GM18526 (cell line): Measurements from ENCODE around the gene PPT1.

Experiments
- POLR2A ChIP-seq: IDR thresholded peaks from 3 replicates; pipeline ENCODE4 v1.6.1; 2011; ENCODE audit not compliant: insufficient read length; ENCODE audit errors: extremely low read depth

The PPT1 gene

DNA sequence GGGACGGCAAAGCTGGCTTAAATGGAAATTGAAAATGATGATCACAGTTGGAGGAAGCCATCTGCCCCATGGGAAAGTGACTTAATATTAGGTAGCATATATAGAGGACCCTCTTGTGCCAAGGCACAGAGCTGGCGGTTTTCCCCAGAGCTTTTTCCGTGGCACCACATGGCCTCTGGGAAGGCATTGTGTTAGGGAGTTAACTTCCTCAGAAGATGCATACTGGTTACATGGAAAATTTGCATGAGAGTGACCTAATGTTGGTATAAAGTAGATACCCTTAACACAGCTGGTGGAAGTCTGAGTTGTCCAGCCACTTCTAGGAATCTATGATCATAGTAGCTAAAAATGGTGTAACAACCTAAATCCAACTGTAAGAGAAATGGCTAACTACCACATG, 29.2 kb downstream of the PPT1 start:
- TF ChIP-seq POLR2A: no peak

DNA sequence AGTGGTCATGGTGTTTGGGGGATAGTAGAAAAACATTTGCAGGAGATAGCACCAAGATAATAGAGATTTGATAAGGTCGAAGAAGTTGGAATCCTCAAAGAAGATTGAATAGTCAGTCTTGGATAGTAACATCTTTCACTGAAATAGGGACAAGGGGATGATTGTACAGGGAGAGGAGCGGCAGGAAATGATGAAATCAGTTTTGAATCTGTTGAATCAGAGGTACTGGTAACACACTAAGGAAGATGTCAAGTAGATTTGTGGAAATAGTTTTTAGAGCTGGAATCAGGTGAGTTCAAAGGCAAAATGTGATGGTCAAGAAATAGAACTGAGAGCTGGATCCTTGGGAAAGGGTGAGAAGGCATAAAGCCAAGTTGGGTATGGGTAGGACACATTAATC, 30.0 kb downstream of the PPT1 start:
- no peak for TF ChIP-seq POLR2A

DNA sequence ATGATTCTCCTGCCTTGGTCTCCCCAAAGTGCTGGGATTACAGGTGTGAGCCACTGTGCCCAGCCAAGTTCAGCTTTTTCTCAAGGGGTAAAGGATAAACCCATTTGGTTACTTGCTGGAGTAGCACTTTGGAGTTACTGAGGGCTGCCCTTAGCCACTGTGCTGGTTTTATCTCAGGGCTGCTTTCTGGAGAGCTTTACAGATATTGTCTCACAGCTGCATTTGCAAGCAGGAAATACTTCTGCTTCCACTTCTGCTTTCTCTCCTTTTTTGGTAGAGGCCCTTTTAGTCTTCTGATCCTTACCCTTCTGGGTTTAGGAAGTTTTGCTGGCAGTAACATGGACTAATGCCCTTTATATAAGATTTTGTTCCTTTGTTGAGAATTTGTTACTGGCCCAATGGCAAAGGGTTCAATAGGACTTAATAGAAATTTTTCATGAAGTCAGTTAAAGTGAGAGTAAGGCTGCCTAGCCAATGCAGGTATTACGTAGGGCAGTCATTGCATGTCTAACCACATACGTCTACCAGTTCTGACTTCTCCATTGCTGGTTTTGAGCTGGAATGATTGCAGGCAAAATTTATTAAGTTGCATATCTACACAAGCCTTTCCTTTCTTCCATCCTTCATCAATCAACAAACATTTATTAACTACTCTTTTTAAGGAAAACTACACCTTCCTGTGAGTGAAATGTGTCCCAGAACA, 32.1 kb downstream of the PPT1 start:
- no peak for TF ChIP-seq POLR2A

DNA sequence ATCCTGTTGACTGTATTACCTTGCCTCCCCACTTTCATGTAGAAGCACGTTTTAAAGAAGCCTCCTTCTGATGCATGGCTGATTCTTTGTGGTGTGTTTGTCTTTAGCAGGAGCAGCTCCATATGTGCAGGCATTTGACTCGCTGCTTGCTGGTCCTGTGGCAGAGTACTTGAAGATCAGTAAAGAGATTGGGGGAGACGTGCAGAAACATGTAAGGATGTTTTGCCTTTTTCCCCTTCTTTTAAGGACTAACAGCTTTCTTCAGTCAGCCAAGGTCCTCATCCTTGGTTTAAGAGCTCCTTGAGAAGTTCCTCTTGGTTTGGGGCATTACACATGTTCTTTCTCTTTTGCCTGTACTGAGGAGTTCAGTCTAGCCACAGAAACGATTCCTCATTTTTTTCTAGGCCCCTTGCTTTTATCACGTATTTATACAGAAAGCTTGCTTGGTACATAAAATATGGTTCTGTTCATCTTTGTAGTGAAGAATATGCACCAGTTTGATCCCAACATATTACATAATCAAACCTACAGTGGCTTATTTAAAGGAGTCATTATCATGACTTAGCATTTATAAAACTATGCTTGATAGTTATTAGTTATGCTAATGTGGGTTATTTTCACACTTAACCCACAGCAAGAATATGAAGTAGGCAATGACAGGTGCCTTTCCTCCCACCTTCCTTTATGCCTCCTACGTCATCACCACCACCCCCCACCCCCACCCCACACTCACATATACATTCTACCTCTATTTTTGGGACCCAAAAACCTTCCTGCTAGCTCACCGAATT, 36.9 kb downstream of the PPT1 start:
- TF ChIP-seq POLR2A: no peak

DNA sequence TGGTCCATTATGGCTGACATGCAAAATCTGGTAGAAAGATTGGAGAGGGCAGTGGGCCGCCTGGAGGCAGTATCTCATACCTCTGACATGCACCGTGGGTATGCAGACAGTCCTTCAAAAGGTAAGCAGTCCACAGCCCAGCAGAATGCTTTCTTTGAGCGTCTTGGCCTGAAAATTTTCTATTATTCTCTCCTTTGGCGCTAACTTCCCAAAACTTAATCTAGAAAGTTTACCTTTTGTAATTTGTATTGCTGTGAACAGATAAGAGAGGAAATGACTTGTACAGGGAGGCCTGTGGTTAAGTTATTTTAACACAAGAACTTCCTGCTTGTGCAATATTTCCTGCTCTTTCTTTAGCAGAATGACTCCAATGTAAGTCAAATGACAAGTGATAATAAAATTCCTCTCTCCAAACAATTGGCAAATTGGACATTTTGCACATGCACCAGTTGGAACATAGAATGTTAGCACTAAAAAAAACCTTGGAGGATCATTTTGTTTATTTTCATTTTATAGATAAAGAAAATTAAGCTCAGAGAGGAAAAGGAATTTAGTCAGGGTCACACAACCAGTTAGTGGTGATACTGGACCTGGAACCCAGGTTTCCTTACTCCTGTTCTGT, 37.6 kb downstream of the PPT1 start:
- TF ChIP-seq POLR2A: no peak

DNA sequence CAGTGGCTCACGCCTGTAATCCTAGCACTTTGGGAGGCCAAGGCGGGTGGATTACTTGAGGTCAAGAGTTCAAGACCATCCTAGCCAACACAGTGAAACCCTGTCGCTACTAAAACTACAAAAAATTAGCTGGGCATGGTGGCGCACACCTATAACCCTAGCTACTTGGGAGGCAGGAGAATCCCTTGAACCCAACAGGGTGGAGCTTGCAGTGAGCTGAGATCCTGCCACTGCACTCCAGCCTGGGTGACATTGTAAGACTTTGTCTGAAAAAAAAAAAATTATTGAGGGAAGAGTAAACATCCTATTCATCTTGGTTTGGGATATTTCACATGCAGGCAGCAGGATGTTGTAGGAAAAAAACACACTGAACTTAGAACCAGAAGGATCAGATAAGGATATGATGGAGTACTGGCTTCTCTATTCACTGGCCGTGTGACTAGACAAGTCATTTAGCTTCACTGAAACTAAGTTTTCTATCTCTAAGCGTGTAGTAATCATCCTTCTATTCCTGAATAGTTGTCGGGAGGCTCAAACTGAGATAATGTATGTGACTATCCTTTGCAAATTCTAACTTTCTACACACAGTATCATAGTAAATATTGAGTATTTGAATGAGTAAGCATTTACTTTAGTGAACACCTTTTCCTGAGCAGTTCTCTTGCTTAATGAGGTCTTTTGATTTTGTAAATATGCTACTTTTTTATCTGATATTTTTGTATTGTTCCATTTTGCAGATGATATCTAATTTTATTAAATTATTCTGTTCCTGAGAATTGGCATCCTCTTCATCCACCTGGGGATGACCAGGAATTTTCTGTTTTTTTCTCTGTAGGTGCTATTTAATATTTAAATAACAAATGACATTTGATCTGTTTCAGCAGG, 38.4 kb downstream of the PPT1 start:
- no peak for TF ChIP-seq POLR2A

DNA sequence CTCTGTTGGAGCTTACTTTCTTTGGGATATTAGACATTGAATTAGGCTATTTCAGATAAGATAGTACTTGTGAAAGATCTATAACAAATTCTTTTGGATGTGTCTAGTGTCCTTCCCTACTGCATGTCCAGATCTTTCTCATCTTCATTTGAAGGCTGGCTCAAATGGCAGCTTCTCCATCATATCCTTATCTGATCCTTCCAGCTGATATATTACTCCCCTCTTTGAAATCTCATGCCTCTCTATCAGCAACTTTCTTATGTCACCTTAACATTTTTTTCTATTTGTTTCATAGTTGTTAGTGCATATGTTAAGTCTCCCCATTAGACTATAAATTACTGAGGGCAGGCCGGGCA, 39.0 kb downstream of the PPT1 start:
- TF ChIP-seq POLR2A: no peak

DNA sequence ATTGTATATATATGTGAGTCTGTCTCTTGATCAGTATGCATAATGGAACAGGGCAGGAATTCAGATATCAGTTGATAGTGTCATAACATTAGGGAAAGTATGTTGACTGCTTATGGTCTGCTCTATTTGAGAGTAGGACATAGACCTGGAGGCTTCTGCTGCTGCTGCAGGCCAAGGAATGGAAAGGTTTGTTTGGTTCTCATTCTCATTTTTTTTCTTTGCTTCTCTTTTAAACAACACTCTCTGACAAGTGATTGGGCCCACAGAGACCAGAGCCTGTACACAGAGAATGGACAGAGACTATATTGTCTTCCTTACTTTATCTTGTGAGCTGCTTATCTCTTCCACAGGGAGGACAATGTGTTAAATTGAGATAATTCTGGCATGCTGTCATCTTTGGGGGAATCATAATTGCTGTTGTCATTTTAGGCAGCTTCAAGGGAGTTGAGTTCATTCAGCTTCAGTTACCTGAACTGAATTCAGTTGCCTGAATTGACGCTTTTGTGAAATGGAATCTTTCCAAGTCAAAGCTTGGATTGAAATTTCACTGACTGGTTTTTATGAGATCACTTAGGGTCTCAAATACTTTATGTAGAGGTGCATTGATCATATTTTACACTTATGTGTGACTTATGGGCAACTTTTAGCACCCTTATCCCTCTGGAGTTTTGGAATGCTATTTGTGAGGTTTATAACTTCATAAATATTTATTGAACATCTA, 39.6 kb downstream of the PPT1 start:
- no peak for TF ChIP-seq POLR2A

DNA sequence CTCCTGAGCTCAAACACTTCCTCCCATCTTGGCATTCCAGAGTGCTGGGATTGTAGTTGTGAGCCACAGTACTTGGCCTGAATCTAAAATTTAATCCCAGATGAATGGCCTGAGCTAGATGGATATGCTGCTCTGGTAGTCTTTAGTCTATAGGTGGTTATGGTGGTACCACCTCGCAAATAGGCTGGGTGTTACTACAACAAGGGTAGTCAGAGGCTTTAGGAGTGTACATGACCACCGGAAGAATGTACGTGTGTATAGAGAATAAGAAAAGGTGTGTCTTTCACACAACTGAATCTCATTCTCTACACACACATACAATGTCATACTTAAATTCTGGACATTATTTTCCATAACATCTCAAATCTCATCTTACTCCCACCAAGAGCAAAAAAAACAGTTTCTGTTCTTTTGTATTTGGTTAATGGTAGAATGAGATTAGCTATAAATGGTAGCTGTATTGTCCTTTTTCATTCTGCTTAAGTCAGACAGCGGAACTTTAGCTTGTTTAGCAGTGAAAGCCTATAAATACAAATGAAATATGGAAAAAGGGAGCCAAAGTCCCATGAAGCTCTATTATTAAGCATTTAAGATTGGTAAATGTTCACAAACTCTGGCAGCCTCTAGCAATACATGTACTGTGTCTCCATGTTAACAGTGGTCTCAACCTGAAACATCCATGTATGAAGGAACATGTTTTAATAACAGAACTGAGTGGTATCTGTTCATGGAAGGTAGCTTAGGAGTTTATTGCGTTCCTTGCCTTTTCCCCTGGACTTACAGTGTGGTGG, 40.3 kb downstream of the PPT1 start:
- TF ChIP-seq POLR2A: no peak

DNA sequence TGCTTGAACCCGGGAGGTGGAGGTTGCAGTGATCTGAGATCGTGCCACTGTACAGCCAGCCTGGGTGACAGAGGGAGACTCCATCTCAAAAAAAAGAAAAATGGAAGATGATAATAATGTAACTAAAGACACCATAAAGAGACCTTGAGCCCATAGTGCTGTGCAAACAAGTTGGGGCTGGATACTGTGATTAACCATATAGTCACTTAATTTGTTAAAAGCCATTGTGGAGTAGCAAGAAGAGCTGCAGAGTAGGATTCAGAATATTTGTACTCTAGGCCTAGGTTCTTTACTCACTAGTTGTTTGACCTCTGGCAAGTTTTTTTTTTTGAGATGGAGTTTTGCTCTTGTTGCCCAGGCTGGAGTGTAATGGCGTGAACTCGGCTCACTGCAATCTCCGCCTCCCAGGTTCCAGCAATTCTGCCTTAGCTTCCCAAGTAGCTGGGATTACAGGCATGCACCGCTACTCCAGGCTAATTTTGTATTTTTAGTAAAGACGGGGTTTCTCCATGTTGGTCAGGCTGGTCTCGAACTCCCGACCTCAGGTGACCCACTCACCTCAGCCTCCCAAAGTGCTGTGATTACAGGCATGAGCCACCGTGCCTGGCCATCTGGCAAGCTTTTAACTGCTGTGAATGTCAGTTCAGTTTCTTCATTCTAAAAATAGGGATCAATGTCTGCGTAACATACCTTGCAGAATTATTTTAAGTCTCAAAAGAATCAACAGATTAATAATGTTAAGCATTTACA, 43.7 kb downstream of the PPT1 start:
- TF ChIP-seq POLR2A: no peak

DNA sequence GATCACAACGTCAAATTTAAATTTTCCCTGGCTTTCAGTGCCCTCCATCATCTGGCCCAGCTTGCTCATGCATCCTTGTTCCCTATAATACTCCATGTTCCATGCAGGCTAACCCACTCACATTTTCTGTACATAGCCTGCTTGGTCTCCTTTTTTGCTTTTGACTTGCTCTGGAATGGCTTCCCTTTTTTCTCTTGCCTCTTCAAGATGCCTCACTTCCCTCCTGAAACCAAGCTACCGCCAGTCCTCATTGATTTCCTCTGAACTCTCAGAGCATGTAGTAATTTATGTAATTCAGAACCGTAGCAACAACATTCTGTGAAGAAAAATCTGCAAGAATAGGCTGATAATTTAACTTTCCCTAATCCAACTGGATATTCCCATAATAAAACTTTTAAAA, 46.2 kb downstream of the PPT1 start:
- TF ChIP-seq POLR2A: no peak

DNA sequence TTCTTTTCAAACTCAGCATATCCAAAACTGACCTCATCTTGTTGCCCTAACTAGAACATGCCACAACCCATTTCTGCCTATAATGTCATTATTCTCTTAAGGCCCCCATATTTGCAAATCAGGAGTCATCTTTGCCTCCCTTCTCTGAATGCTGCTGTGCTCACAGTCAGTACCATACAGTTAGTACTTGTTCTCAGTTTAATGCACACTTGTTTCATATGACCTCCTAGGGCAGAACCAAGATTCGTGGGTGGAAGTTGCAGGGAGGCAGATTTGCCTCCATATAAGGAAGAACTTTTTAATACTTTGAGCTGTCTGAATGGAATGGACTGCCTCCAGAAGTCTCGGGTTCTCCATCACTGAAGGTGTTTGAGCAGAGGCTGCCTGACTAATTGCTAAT, 47.3 kb downstream of the PPT1 start:
- TF ChIP-seq POLR2A: no peak

DNA sequence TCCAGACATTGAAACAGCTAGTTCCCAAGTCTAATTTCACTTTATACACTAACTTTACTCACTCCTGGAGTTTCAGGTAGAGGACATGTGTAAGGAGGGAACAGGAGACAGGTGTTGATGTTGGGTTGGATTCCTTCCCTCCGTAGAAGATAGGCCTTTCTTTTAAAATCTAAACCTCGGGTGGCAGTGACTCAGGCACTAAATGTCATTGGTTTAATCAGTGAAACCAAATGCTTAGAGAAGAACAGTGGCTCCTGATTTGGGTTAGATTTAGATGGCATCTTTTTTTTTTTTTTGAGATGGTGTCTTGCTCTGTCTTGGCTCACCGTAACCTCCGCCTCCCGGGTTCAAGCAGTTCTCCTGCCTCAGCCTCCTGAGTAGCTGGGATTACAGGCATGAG, 49.3 kb downstream of the PPT1 start:
- no peak for TF ChIP-seq POLR2A
